HG03520 (cell line): ENCODE results near the gene ATL3.
"Not testable (repeated sequence)": the region's sequence is repeated elsewhere in the genome, so short reads cannot be mapped to it uniquely, and the experiment has no call there.

Experiments used
- ATAC-seq: cut with Tn5 transposase; IDR thresholded peaks from one replicate; pipeline ENCODE4 v1.9.1; 2021; ENCODE audit warnings: mild to moderate bottlenecking, moderate library complexity; ENCODE audit not compliant: unreplicated experiment

The ATL3 gene

GRCh38 chr11:63671322-63672155, at the start of gene ATL3:
Gene ATL3, minus strand, starts transcription at chr11:63671376. Its CDS starts 41 bp downstream, at chr11:63671335.
- peak; percentile 87 for ATAC-seq

GRCh38 chr11:63720611-63721010, 49.4 kb upstream of the ATL3 start:
- ATAC-seq = no peak

- ATAC-seq = no peak
Observed at GRCh38 chr11:63719987-63720386, 48.8 kb upstream of the ATL3 start.

- ATAC-seq = no peak
Observed at GRCh38 chr11:63719001-63719400, 47.8 kb upstream of the ATL3 start.

GRCh38 chr11:63716046-63716445, 44.9 kb upstream of the ATL3 start:
- ATAC-seq = no peak

GRCh38 chr11:63713766-63714165, 42.6 kb upstream of the ATL3 start:
- ATAC-seq = no peak

GRCh38 chr11:63711838-63712237, 40.7 kb upstream of the ATL3 start:
- no peak for ATAC-seq

GRCh38 chr11:63710476-63711217, 39.5 kb upstream of the ATL3 start:
- no peak for ATAC-seq

- no peak for ATAC-seq
Observed at GRCh38 chr11:63709336-63709884, 38.2 kb upstream of the ATL3 start.

- no peak for ATAC-seq
Observed at GRCh38 chr11:63708764-63709163, 37.6 kb upstream of the ATL3 start.

- no peak for ATAC-seq
Observed at GRCh38 chr11:63705526-63705925, 34.4 kb upstream of the ATL3 start.

- ATAC-seq = no peak
Observed at GRCh38 chr11:63699896-63700295, 28.7 kb upstream of the ATL3 start.

- no peak for ATAC-seq
Observed at GRCh38 chr11:63698976-63699733, 28.0 kb upstream of the ATL3 start.

- ATAC-seq = no peak
Observed at GRCh38 chr11:63694596-63694995, 23.4 kb upstream of the ATL3 start.

GRCh38 chr11:63687845-63688244, 16.7 kb upstream of the ATL3 start:
- no peak for ATAC-seq

- no peak for ATAC-seq
Observed at GRCh38 chr11:63686926-63687325, 15.8 kb upstream of the ATL3 start.

GRCh38 chr11:63685158-63685721, 14.1 kb upstream of the ATL3 start:
- not testable (repeated sequence) for ATAC-seq

GRCh38 chr11:63683133-63683991, 12.2 kb upstream of the ATL3 start:
- no peak for ATAC-seq

- no peak for ATAC-seq
Observed at GRCh38 chr11:63682066-63683021, 11.2 kb upstream of the ATL3 start.
